Measurements from ENCODE around the gene CEP44. TPM values are rescaled to one million over a fixed set of nuclear protein-coding genes. Genes with fewer than 3 reads are reported as not detected.

The CEP44 gene
- total RNA-seq, 1 donor from 2014 or later: 14.8 TPM

GRCh38 chr4:174381440-174381800, 97.7 kb downstream of the CEP44 start:
- no peak for DNase-seq (ENCODE audit: low read depth)

Other genes with a start within 250 kb of the CEP44 start
- gene FBXO8, start 244 bp upstream of the CEP44 start, total RNA-seq: 14.7 and 16.4 TPM in 2 replicates
- gene HPGD, start 238.6 kb downstream of the CEP44 start, total RNA-seq: 0.45 TPM in 1 of 2 replicates, not detected in the other